GM18909 (cell line): ENCODE results near the gene UBLCP1.

Experiments
- ATAC-seq: cut with Tn5 transposase; IDR thresholded peaks from one replicate; pipeline ENCODE4 v1.9.1; 2021; ENCODE audit warnings: mild to moderate bottlenecking; ENCODE audit not compliant: unreplicated experiment, poor library complexity

The UBLCP1 gene

GRCh38 chr5:159309689-159310433 is 46.8 kb downstream of the UBLCP1 start:
- ATAC-seq = no peak

DNA sequence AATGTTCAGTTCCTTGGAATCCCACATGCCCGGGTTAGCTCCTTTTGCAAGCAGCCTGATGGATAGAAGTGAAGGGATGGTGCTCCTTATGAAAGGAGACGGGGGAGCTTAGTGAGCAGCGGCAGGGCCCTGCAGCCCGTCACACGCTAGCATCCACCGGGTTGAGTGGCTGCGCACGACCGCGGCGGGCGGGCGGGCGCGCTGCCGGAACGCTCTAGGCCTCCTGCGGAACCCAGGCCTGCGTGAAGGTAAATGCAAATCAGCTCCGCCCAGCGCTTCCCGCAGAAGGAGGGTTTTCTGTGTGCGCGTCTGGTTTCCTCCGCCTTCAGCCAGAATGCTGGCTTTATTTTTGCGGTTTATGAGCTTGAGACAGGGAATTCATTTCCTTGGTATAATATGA is 47.4 kb downstream of the UBLCP1 start:
- ATAC-seq = no peak

DNA sequence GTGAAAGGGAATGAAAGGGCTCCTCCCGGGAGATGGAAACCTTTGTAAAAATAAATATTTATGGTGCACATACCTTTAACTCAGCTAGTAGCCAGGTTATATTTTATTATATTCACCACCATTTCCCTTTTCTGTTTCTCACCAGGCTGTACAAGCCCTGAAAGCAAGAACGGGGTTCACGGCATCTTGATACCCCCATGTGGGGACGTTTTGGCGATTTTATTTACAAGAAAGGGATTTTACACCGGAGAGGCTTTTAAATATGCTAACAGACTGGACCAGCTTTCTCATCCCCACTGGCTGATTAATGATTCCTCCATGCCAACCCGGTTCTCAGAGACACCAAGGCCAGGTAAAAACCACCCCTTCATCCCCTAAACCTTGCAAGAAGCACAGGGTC is 48.0 kb downstream of the UBLCP1 start:
- ATAC-seq = no peak

DNA sequence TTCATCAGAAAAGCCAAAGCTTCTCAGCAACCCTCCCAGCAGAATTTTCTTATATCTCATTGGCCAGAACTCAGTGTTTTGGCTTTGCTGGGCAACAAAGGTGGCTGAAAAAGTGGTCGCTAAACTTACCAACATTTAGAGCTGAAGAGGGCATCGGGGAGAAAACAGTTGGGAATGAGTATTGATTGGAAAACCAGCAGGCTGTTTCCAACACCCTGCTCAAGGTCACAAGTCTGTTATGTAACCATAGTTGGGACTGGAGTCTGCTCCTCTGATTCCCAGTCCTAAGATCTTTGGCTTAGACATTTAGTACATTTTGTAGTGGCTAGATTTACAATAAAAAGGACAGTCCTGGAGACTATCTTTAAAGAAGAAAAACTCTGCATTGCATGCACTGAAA is 50.1 kb downstream of the UBLCP1 start:
- ATAC-seq = no peak

- peak; percentile 63 for ATAC-seq
Measured at GRCh38 chr5:159316519-159317383, 53.7 kb downstream of the UBLCP1 start.

DNA sequence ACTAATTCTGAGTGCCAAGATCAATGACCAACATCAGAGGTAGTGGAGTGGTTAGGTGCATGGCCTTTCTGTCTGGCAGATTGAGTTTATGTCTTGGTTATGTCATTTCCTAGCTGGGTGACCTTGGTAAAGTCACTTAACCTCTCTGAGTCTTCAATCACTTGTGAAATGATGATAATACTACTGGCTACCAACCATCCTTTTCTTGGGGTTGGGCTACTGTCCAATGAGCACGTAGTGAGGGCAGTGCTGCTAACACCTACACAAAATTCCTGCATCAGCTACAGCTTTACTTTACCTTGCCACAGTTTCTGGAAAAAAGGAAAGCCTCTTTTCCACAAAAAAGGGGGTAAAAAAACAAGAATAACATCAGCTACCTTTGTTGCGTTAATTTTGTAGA is 54.8 kb downstream of the UBLCP1 start:
- no peak for ATAC-seq

- no peak for ATAC-seq
Measured at GRCh38 chr5:159318448-159318847, 55.4 kb downstream of the UBLCP1 start.

DNA sequence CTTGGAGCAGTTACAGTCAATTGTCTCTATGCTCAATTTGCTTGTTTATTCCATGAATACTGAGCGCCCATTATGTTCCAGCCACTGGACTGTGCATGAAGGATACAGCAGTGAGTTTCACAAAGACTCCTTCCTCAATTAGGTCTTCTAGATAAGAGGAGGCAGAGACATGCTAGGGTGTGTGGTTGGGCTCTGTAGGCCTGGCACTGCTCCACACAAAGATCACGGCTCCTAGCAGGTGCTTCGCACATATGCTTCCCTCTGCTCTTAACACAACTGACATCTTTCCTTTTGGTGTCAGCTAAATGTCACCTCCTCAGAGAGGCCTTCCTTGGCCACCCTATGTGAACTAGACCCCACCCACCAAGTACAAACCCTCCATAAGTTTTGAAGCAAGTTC is 56.3 kb downstream of the UBLCP1 start:
- ATAC-seq = no peak

- ATAC-seq = no peak
Measured at GRCh38 chr5:159319832-159320231, 56.7 kb downstream of the UBLCP1 start.

GRCh38 chr5:159322180-159322579 is 59.1 kb downstream of the UBLCP1 start:
- no peak for ATAC-seq

DNA sequence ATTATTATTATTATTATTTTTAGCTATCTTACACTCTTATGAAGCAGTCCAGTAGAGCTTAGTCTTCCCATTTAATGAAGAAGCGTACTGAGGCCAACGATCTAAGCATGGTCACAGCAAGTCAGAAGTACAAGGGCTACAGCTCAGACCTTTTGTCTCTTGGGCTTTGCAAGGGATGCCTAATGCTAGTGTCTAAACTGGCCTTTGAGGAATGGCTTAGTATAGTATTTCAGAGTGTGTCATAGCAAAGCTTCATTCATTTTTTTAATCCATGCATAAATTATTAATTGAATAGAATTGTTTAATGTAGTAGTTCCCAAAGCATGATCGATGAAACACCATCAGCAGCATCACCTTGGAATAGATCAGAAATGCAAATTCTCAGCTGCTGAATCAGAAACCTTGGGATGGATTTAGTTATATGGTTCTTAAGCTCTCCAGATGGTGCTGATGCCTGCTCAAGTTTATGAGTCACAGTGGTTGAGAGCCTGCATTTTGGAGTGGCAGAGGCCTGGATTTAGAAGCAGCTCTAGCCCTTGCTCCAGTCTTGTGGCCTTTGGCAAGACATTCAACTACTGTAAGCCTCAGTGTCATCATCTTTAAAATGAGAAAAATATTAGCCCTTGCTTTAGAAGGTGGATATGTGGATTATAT is 61.1 kb downstream of the UBLCP1 start:
- ATAC-seq = no peak

GRCh38 chr5:159324986-159325385 is 61.9 kb downstream of the UBLCP1 start:
- no peak for ATAC-seq

DNA sequence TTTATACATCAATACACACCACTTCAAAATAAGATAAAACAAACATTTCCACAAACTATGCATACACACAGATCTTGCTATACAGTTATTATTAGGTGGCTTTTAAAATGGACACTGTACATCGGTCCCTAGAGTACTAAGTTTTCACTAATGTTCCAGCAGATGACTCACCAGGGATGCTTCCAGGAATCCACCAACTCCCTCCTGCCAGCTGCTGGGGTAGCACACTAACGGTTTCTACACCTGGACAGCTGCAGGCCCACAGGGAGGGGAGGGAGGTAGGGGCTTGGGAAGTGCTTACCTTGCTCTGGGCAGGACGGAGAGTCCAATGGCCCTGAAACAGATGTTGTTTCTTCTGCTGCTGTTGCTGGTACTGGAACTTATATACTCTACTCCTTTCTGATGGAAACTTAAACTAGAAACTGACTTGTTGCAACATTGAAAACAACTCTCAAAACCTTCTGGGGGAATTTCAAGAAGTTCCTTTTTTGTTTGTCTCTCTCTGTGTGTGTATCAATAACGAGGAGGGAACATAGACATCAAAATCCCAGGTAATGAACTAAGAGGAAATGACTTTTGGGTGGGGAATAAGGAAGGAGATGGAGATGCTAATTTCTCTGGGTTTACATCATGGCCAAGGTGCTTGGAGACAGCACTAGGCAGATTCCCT is 67.2 kb downstream of the UBLCP1 start, which contains the start of gene IL12B:
Gene IL12B (minus strand): TSS at position 357 of the 670 bp plus-strand sequence. CDS start 3,705 bp downstream, outside the sequence.
- no peak for ATAC-seq

DNA sequence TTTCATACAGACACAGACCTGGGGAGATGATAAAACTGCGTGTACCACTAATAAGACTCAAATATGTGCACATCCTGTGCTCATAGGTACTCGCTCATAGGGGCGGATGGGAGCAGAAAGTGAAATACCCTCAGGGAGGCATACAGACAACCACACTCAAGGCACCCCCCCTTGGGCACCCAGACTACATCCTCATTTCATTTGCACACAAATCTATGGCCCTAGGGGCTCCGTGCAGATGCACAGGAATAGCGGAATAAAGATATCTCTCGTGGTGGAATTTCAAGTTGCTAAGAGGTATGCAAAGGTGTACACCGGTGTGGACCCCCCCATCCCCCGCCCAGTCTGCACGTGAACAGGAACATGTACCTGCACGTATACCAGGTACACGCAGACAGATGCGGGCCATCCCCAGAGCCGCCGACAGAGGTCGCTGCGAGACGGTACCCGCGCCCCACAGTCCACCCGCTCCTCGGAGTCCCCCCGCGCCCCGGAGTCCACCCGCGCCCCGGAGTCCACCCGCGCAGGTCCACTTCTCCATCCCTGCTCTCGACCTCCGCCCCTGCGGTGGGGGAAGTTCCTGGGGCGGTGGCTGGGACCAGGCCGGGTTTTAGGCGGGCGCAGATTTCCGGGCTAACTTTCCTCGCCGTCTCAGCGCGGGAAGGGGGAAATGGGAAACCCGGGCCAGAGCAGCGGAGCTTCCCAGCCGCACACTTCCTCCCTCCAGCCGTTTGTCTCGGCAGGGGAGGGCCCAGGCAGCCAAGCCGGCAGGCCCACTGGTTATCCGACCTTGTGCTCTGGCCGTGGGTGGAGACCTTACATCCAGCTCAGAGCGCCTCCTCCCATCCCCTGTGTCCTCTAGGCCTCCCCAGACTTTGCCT is 68.2 kb downstream of the UBLCP1 start:
- ATAC-seq = peak; percentile 66

DNA sequence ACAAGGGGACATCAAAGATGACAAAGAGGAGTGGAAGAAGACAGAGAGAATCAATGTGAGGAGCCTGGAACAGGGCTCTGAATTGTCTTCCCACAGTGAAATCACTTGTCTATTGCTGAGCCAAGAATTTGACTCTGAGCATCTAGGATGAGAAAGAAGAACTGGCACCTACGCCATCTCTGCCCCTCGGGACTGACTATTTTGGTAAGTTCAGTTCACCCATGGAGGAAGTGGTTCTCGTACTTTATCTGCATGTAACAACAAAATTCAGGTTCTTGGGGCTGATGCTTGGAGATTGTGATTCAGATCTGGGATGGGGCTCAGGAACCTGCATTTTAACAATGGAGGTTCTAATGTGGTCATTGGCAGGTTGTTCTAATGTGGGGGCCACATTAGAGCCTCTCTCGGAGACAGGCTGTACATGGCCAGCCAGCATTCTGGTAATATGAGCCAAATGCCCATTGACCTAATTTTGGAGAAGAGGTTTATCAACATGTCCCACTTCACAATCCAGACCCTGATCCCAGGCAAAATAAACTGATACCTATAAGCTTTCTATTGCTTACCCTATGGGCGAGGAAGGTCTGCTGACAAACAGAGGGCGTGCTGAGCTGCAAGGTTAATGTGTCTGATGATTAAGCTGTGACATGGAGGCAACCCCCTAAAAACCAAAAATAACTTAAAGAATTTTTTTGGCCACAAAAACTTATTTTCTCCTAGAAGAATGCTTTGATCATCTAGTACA is 69.9 kb downstream of the UBLCP1 start:
- peak; percentile 42 for ATAC-seq

GRCh38 chr5:159333545-159333925 is 70.4 kb downstream of the UBLCP1 start:
- no peak for ATAC-seq
